22Rv1 (cell line): ENCODE results near the gene CRAMP1.

Experiments used
- ZFX ChIP-seq: fragments of 450-650 bp; IDR thresholded peaks from 2 replicates; pipeline ENCODE4 v1.6.1; 2017; ENCODE audit warnings: antibody characterized with exemption, borderline replicate concordance
- TF ChIP-seq, protein P1 (sequence below): fragments of 450-650 bp; IDR thresholded peaks from 2 replicates; pipeline ENCODE4 v1.5.1; 2017; ENCODE audit warnings: mild to moderate bottlenecking

DNA sequence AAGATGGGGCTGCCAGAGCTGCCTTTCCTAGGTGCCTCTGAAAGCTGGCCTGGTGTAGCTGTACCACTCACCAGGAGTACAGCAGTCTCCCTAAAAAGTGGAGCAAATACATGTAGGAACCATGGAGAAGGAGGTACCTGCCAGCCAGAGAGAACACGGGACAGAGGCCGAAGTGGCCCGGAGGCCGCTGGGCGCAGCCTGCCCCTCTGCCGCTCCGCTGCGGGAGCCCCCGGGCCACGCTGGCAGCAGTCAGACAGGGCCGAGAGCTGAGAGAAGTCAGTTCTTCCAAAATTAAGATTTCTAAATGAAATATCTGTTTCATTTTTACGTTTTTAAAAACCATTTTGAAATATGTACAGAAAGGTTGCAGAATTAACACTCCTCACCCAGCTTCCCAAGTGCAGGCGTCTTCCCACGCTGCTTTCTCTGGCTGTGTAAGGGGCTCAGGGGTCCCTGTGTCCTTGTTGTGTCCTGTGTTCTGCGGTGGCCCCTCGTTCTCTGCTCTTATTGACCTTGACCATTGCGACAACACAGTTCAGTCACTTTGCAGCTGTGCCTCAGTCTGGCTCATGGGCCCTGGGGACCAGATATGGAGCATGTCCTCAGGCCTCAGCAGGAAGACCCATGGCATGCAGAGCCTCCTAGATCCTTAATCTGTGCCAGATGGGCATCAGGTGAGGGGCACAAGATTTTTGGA lies 98.8 kb downstream of the CRAMP1 start:
- TF ChIP-seq, protein P1, sequence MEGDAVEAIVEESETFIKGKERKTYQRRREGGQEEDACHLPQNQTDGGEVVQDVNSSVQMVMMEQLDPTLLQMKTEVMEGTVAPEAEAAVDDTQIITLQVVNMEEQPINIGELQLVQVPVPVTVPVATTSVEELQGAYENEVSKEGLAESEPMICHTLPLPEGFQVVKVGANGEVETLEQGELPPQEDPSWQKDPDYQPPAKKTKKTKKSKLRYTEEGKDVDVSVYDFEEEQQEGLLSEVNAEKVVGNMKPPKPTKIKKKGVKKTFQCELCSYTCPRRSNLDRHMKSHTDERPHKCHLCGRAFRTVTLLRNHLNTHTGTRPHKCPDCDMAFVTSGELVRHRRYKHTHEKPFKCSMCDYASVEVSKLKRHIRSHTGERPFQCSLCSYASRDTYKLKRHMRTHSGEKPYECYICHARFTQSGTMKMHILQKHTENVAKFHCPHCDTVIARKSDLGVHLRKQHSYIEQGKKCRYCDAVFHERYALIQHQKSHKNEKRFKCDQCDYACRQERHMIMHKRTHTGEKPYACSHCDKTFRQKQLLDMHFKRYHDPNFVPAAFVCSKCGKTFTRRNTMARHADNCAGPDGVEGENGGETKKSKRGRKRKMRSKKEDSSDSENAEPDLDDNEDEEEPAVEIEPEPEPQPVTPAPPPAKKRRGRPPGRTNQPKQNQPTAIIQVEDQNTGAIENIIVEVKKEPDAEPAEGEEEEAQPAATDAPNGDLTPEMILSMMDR = no peak
- TF ChIP-seq ZFX = no peak
